GM21390 (cell line): ENCODE data around the gene CD2AP.

ENCODE experiments used
- ATAC-seq: cut with Tn5 transposase; IDR thresholded peaks from one replicate; pipeline ENCODE4 v1.9.1; 2021; ENCODE audit not compliant: unreplicated experiment

Gene CD2AP

GRCh38 chr6:47495207-47495606, 17.6 kb downstream of the CD2AP start:
- ATAC-seq = no peak

GRCh38 chr6:47495954-47496545, 18.5 kb downstream of the CD2AP start:
- no peak for ATAC-seq

GRCh38 chr6:47496935-47497579, 19.5 kb downstream of the CD2AP start:
- ATAC-seq = no peak

GRCh38 chr6:47502920-47503319, 25.3 kb downstream of the CD2AP start:
- no peak for ATAC-seq

- ATAC-seq = no peak
Measured at GRCh38 chr6:47509937-47510336, 32.3 kb downstream of the CD2AP start.

GRCh38 chr6:47512872-47513271, 35.3 kb downstream of the CD2AP start:
- ATAC-seq = no peak

GRCh38 chr6:47519279-47519678, 41.7 kb downstream of the CD2AP start:
- ATAC-seq = no peak

GRCh38 chr6:47520282-47520681, 42.7 kb downstream of the CD2AP start:
- ATAC-seq = no peak

- no peak for ATAC-seq
Measured at GRCh38 chr6:47521961-47522360, 44.4 kb downstream of the CD2AP start.

GRCh38 chr6:47524136-47524845, 46.7 kb downstream of the CD2AP start:
- no peak for ATAC-seq

GRCh38 chr6:47525330-47526057, 47.9 kb downstream of the CD2AP start:
- no peak for ATAC-seq

GRCh38 chr6:47527274-47527673, 49.7 kb downstream of the CD2AP start:
- ATAC-seq = no peak

- ATAC-seq = no peak
Measured at GRCh38 chr6:47529734-47530133, 52.1 kb downstream of the CD2AP start.

GRCh38 chr6:47532981-47533585, 55.5 kb downstream of the CD2AP start:
- no peak for ATAC-seq

GRCh38 chr6:47534063-47534462, 56.5 kb downstream of the CD2AP start:
- no peak for ATAC-seq

- no peak for ATAC-seq
Measured at GRCh38 chr6:47535316-47536225, 58.0 kb downstream of the CD2AP start.

GRCh38 chr6:47536816-47537401, 59.3 kb downstream of the CD2AP start:
- no peak for ATAC-seq

GRCh38 chr6:47545223-47545622, 67.6 kb downstream of the CD2AP start:
- no peak for ATAC-seq

- ATAC-seq = no peak
Measured at GRCh38 chr6:47551670-47552069, 74.1 kb downstream of the CD2AP start.

- ATAC-seq = no peak
Measured at GRCh38 chr6:47552319-47552718, 74.7 kb downstream of the CD2AP start.
